H1 (cell line): Measurements from ENCODE around the gene PLEKHG1. TPM values are rescaled to one million over a fixed set of nuclear protein-coding genes. Genes with fewer than 3 reads are reported as not detected.

ENCODE experiments used
- CHD2 ChIP-seq: IDR thresholded peaks from 2 replicates; pipeline ENCODE4 v1.6.1; 2012; ENCODE audit warnings: low read length, improper control_type of control experiment
- CHD7 ChIP-seq: fragments of 300-600 bp; sonication (generic); IDR thresholded peaks from 2 replicates; pipeline ENCODE4 v1.7.1; 2012; ENCODE audit warnings: low read length, moderate library complexity, mild to moderate bottlenecking, inconsistent platforms; ENCODE audit not compliant: insufficient replicate concordance
- EP300 ChIP-seq, 2 experiments: IDR thresholded peaks; 1 replicate in 1 of 2; 2 replicates in 1 of 2; pipeline ENCODE4 v1.6.1; 2011 to 2012; ENCODE audit warnings: low read depth in 2 of 2, low read length in 2 of 2, mild to moderate bottlenecking in 2 of 2, borderline replicate concordance in 1 of 2, inconsistent platforms in 1 of 2, moderate library complexity in 1 of 2
- GABPA ChIP-seq: IDR thresholded peaks from 2 replicates; pipeline ENCODE4 v1.6.1; 2011; ENCODE audit warnings: mild to moderate bottlenecking, low read length, moderate library complexity, borderline replicate concordance; ENCODE audit not compliant: insufficient read depth
- POU5F1 ChIP-seq: IDR thresholded peaks from 2 replicates; pipeline ENCODE4 v1.6.1; 2011; ENCODE audit warnings: low read depth, mild to moderate bottlenecking, low read length, moderate library complexity
- SAP30 ChIP-seq: fragments of 300-600 bp; sonication (generic); IDR thresholded peaks from 2 replicates; pipeline ENCODE4 v1.7.1; 2012; ENCODE audit warnings: low read length, moderate library complexity, mild to moderate bottlenecking, inconsistent platforms; ENCODE audit not compliant: insufficient read depth, insufficient replicate concordance
- polyA plus RNA-seq, 7 experiments: library from polyadenylated mRNA; depleted of rRNA in 3 of 7; stranded (reverse) in 5 of 7; unstranded in 2 of 7; fragments of >200 nt in 5 of 7; fragments of 200-250 nt in 2 of 7; gene quantifications; 1 replicate in 5 of 7; 2 replicates in 1 of 7; 4 replicates in 1 of 7; pipeline versions ENCODE4 v1.2.1 to v1.2.3, GENCODE V29; 2011 to 2013; ENCODE audit warnings: missing spikeins in 2 of 7, mixed read lengths in 2 of 7
- total RNA-seq: library from RNA; stranded (reverse); fragmentation: NEBNext Ultra II Directional; extraction: Animal tissue kit (Norgen Biotek cat#: 25700); gene quantifications from 2 replicates; pipeline ENCODE4 v1.2.1, GENCODE V29; 2021

PLEKHG1 gene
- total and polyA plus RNA-seq, 2 of the 8 experiments (the other 6 are each of a cell fraction or from before 2014, with no cell fraction given): 0.94 to 2.2 TPM

- no peak for TF ChIP-seq CHD7
- TF ChIP-seq CHD2: no peak
- no peak for TF ChIP-seq EP300 (IDR thresholded peaks at IDR 0.05; ENCODE audit: borderline replicate concordance in 1 of 2, low read depth in 2 of 2, low read length in 2 of 2)
- TF ChIP-seq POU5F1: no peak
- no peak for TF ChIP-seq SAP30
- no peak for TF ChIP-seq GABPA
Measured at GRCh38 chr6:150631984-150632642, 32.4 kb downstream of the PLEKHG1 start (continued).
